Neural cell (in vitro differentiated cells): Measurements from ENCODE around the gene RBM6. TPM values are rescaled to one million over a fixed set of nuclear protein-coding genes. Genes with fewer than 3 reads are reported as not detected.

Experiments used
- H2AFZ ChIP-seq: fragments of 200-600, 300-800 bp; sonication (generic), shearing (Covaris generic); 2 replicates; pipeline ENCODE4 v1.6.0; 2014; ENCODE audit warnings: low read depth, mild to moderate bottlenecking, antibody characterized with exemption, low read length, moderate library complexity
- H3F3A ChIP-seq: fragments of 200-600 bp; shearing (Covaris generic); 2 replicates; pipeline ENCODE4 v1.6.1; 2016; ENCODE audit warnings: mild to moderate bottlenecking, moderate library complexity, mixed read lengths, antibody characterized with exemption, low read length; ENCODE audit not compliant: insufficient read depth, poor library complexity, severe bottlenecking
- H3K27ac ChIP-seq: fragments of 200-600, 300-800 bp; sonication (generic), shearing (Covaris generic); 2 replicates; pipeline ENCODE4 v1.5.1; 2014; ENCODE audit warnings: mild to moderate bottlenecking, low read length, moderate library complexity
- H3K27me3 ChIP-seq: fragments of 300-800, 200-600 bp; sonication (generic), shearing (Covaris generic); 2 replicates; pipeline ENCODE4 v1.6.0; 2014; ENCODE audit warnings: mild to moderate bottlenecking, low read depth, low read length, moderate library complexity; ENCODE audit not compliant: insufficient read depth
- H3K36me3 ChIP-seq: fragments of 300-800, 200-600 bp; sonication (generic), shearing (Covaris generic); 2 replicates; pipeline ENCODE4 v1.5.1; 2014; ENCODE audit warnings: mild to moderate bottlenecking, antibody characterized with exemption, low read length, moderate library complexity; ENCODE audit not compliant: insufficient read depth
- H3K4me2 ChIP-seq: fragments of 300-800, 200-600 bp; sonication (generic), shearing (Covaris generic); 2 replicates; pipeline ENCODE4 v1.6.0; 2014; ENCODE audit warnings: mild to moderate bottlenecking, low read length
- H3K4me3 ChIP-seq: fragments of 300-800, 200-600 bp; sonication (generic), shearing (Covaris generic); 2 replicates; pipeline ENCODE4 v1.5.1; 2014; ENCODE audit warnings: mild to moderate bottlenecking, low read length, moderate library complexity
- H3K79me2 ChIP-seq: fragments of 200-600 bp; shearing (Covaris generic); replicated peaks from 2 replicates; pipeline ENCODE4 v1.6.0; 2014; ENCODE audit warnings: mild to moderate bottlenecking, low read length, moderate library complexity; ENCODE audit not compliant: insufficient read depth
- H3K9ac ChIP-seq: fragments of 300-800, 200-600 bp; sonication (generic), shearing (Covaris generic); 2 replicates; pipeline ENCODE4 v1.6.1; 2016; ENCODE audit warnings: mild to moderate bottlenecking, low read length, mixed read lengths
- H3K9me2 ChIP-seq: fragments of 200-600 bp; shearing (Covaris generic); 2 replicates; pipeline ENCODE4 v1.6.1; 2016; ENCODE audit warnings: mild to moderate bottlenecking, low read length, mixed read lengths; ENCODE audit not compliant: insufficient read depth
- H3K9me3 ChIP-seq: fragments of 200-600, 300-800 bp; sonication (generic), shearing (Covaris generic); 2 replicates; pipeline ENCODE4 v1.6.1; 2016; ENCODE audit warnings: mild to moderate bottlenecking, mixed run types, low read length, moderate library complexity, mixed read lengths
- H4K20me1 ChIP-seq: fragments of 200-600 bp; shearing (Covaris generic); 2 replicates; pipeline ENCODE4 v1.6.1; 2016; ENCODE audit warnings: mild to moderate bottlenecking, mixed run types; ENCODE audit not compliant: insufficient read depth
- CTCF ChIP-seq: fragments of 450-650 bp; IDR thresholded peaks from 2 replicates; pipeline ENCODE4 v1.5.1; 2014; ENCODE audit warnings: antibody characterized with exemption, mild to moderate bottlenecking, moderate library complexity; ENCODE audit not compliant: poor library complexity, severe bottlenecking
- EP300 ChIP-seq: fragments of 450-650 bp; conservative IDR thresholded peaks from 2 replicates; pipeline ENCODE4 v1.6.1; 2014; ENCODE audit warnings: antibody characterized with exemption, mild to moderate bottlenecking, moderate library complexity; ENCODE audit not compliant: poor library complexity, severe bottlenecking
- EZH2 ChIP-seq: fragments of 200-600, 300-800 bp; shearing (Covaris generic), sonication (generic); IDR thresholded peaks from 2 replicates; pipeline ENCODE4 v1.6.1; 2014; ENCODE audit warnings: antibody characterized with exemption, low read length, borderline replicate concordance, mild to moderate bottlenecking; ENCODE audit not compliant: insufficient read depth, poor library complexity, severe bottlenecking
- MXI1 ChIP-seq: fragments of 450-650 bp; conservative IDR thresholded peaks from 2 replicates; pipeline ENCODE4 v1.6.1; 2014; ENCODE audit warnings: antibody characterized with exemption, mild to moderate bottlenecking; ENCODE audit not compliant: poor library complexity, severe bottlenecking
- POLR2AphosphoS5 ChIP-seq: IDR thresholded peaks from 2 replicates; pipeline ENCODE4 v1.6.1; 2012
- RAD21 ChIP-seq: fragments of 450-650 bp; conservative IDR thresholded peaks from 2 replicates; pipeline ENCODE4 v1.6.1; 2014; ENCODE audit warnings: antibody characterized with exemption, mild to moderate bottlenecking, moderate library complexity
- REST ChIP-seq: IDR thresholded peaks from 2 replicates; pipeline ENCODE4 v1.6.1; 2012; ENCODE audit warnings: borderline replicate concordance
- SMC3 ChIP-seq: fragments of 450-650 bp; conservative IDR thresholded peaks from 2 replicates; pipeline ENCODE4 v1.6.1; 2014; ENCODE audit warnings: antibody characterized with exemption, mild to moderate bottlenecking, moderate library complexity; ENCODE audit not compliant: poor library complexity
- TAF1 ChIP-seq: IDR thresholded peaks from 2 replicates; pipeline ENCODE4 v1.6.1; 2012; ENCODE audit warnings: low read depth
- polyA plus RNA-seq: library from polyadenylated mRNA; depleted of rRNA; stranded (reverse); fragments of >200 nt; gene quantifications from 2 replicates; pipeline ENCODE4 v1.2.3, GENCODE V29; 2014

The RBM6 gene
- polyA plus RNA-seq, 1 donor from 2014 or later = 177 TPM

GRCh38 chr3:50044976-50045375, 105.0 kb downstream of the RBM6 start:
- no peak overlapping the region for H3K9ac ChIP-seq
- no peak overlapping the region for H3K27ac ChIP-seq

GRCh38 chr3:50047426-50047825, 107.5 kb downstream of the RBM6 start:
- no peaks in the 10 kb centered on the region for H3K9me2 ChIP-seq
- H2AFZ ChIP-seq = no peak overlapping the region
- no peak overlapping the region for H3K27ac ChIP-seq
- H3K4me2 ChIP-seq = no peak overlapping the region
- no peaks in the 10 kb centered on the region for H3F3A ChIP-seq
- H3K9ac ChIP-seq = no peak overlapping the region
- H3K4me3 ChIP-seq = no peak overlapping the region
- H3K9me3 ChIP-seq = no peaks in the 10 kb centered on the region
- no peaks in the 10 kb centered on the region for H4K20me1 ChIP-seq
- no peaks in the 10 kb centered on the region for H3K27me3 ChIP-seq
- H3K36me3 ChIP-seq = no peaks in the 10 kb centered on the region
- H3K79me2 ChIP-seq = no peaks in the 10 kb centered on the region
- TF ChIP-seq MXI1 (no peak), CTCF (no peak), REST (no peak), RAD21 (no peak), SMC3 (no peak), EP300 (no peak), TAF1 (no peak)

More at GRCh38 chr3:50044976-50045375, 105.0 kb downstream of the RBM6 start:
- H3F3A ChIP-seq = no peaks in the 10 kb centered on the region
- H3K36me3 ChIP-seq = no peaks in the 10 kb centered on the region
- H3K27me3 ChIP-seq = no peaks in the 10 kb centered on the region
- H3K4me2 ChIP-seq = no peak overlapping the region
- no peaks in the 10 kb centered on the region for H3K79me2 ChIP-seq
- H3K4me3 ChIP-seq = no peak overlapping the region
- no peaks in the 10 kb centered on the region for H3K9me3 ChIP-seq
- TF ChIP-seq EP300 (no peak), RAD21 (no peak), TAF1 (no peak), POLR2AphosphoS5 (no peak), REST (no peak), CTCF (no peak), MXI1 (no peak), EZH2 (no peak), SMC3 (no peak)
- no peaks in the 10 kb centered on the region for H4K20me1 ChIP-seq
- H2AFZ ChIP-seq = no peak overlapping the region
- H3K9me2 ChIP-seq = no peaks in the 10 kb centered on the region
